ENCODE data around the gene SMIM13.

DNA sequence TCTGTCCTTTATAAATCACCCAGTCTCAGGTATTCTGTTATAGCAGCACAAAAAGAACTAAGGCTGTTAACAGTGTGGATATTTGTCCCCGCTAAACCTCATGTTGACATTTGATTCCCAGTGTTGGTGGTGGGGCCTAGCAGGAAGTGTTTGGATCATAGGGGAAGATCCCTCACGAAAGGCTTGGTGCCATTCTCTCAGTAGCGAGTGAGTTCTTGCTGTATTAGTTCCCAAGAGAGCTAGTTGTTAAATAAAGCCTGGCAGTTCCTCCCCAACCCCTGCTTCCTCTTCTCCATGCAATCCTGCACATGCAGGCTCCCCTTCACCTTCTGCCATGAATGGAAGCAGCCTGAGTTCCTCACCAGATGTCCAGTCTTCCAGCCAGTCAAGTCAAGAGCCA, 47.7 kb downstream of the SMIM13 start:
- TF ChIP-seq POLR2A (IDR thresholded peaks at IDR 0.05; ENCODE audit: low read depth, low read length) (no peak), EZH2 (IDR thresholded peaks at IDR 0.05; ENCODE audit: borderline replicate concordance, low read depth, low read length, severe bottlenecking) (no peak), MYC (IDR thresholded peaks at IDR 0.05; ENCODE audit: low read depth, low read length) (no peak)
- TF ChIP-seq, protein P1, sequence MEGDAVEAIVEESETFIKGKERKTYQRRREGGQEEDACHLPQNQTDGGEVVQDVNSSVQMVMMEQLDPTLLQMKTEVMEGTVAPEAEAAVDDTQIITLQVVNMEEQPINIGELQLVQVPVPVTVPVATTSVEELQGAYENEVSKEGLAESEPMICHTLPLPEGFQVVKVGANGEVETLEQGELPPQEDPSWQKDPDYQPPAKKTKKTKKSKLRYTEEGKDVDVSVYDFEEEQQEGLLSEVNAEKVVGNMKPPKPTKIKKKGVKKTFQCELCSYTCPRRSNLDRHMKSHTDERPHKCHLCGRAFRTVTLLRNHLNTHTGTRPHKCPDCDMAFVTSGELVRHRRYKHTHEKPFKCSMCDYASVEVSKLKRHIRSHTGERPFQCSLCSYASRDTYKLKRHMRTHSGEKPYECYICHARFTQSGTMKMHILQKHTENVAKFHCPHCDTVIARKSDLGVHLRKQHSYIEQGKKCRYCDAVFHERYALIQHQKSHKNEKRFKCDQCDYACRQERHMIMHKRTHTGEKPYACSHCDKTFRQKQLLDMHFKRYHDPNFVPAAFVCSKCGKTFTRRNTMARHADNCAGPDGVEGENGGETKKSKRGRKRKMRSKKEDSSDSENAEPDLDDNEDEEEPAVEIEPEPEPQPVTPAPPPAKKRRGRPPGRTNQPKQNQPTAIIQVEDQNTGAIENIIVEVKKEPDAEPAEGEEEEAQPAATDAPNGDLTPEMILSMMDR (IDR thresholded peaks at IDR 0.05; ENCODE audit: extremely low read depth in 1 of 2, insufficient read depth in 1 of 2, low read depth in 1 of 2, low read length in 2 of 2) = no peak
- TF ChIP-seq, protein P2, sequence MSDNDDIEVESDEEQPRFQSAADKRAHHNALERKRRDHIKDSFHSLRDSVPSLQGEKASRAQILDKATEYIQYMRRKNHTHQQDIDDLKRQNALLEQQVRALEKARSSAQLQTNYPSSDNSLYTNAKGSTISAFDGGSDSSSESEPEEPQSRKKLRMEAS (IDR thresholded peaks at IDR 0.05; ENCODE audit: insufficient read depth, insufficient read length) = no peak
